Lower lobe of right lung (tissue), 2 donors: Measurements from ENCODE around the gene MRPS6. TPM values are rescaled to one million over a fixed set of nuclear protein-coding genes. Genes with fewer than 3 reads are reported as not detected.

ENCODE experiments used
- ATAC-seq, 2 donors: fragments of 200-7000 bp; cut with Tn5 transposase; one replicate each; pipeline ENCODE4 v1.9.1; 2020 to 2022; ENCODE audit warnings: mild to moderate bottlenecking in 2 of 2, moderate library complexity in 2 of 2
- DNase-seq: peaks from one replicate; pipeline ENCODE4 v3.0.0-alpha.2; 2020
- H3K27ac ChIP-seq: fragments of 200-600 bp; one replicate; pipeline ENCODE4 v1.8.0; 2022
- H3K27me3 ChIP-seq: fragments of 200-600 bp; one replicate; pipeline ENCODE4 v1.8.0; 2022; ENCODE audit warnings: low read depth
- H3K36me3 ChIP-seq: fragments of 200-600 bp; one replicate; pipeline ENCODE4 v1.8.0; 2022; ENCODE audit warnings: mild to moderate bottlenecking
- H3K4me1 ChIP-seq: fragments of 200-600 bp; one replicate; pipeline ENCODE4 v1.8.0; 2022
- H3K4me3 ChIP-seq: fragments of 200-600 bp; one replicate; pipeline ENCODE4 v1.8.0; 2022; ENCODE audit warnings: mild to moderate bottlenecking
- H3K9me3 ChIP-seq: fragments of 200-600 bp; one replicate; pipeline ENCODE4 v1.8.0; 2022
- intact Hi-C: fragments of 100-400 bp; cut with DNase I; formaldehyde crosslinking; loops from one replicate; pipeline ENCODE4 v1.11.0; 2022
- total RNA-seq: library from RNA; stranded (reverse); fragmentation: NEBNext Ultra II Directional; extraction: Animal tissue kit (Norgen Biotek cat#: 25700); gene quantifications from one replicate; pipeline ENCODE4 v1.2.1, GENCODE V29; 2021
- TF ChIP-seq, protein P1 (sequence below): fragments of 200-600 bp; IDR thresholded peaks from one replicate; pipeline ENCODE4 v1.8.0; 2022; ENCODE audit warnings: antibody characterized with exemption, mild to moderate bottlenecking
- donor health status: DM: no; HTN: yes; CAD: no; lungs with severe emphysema.

MRPS6 gene
- total RNA-seq, 1 donor from 2014 or later, result 44.5 TPM

DNA sequence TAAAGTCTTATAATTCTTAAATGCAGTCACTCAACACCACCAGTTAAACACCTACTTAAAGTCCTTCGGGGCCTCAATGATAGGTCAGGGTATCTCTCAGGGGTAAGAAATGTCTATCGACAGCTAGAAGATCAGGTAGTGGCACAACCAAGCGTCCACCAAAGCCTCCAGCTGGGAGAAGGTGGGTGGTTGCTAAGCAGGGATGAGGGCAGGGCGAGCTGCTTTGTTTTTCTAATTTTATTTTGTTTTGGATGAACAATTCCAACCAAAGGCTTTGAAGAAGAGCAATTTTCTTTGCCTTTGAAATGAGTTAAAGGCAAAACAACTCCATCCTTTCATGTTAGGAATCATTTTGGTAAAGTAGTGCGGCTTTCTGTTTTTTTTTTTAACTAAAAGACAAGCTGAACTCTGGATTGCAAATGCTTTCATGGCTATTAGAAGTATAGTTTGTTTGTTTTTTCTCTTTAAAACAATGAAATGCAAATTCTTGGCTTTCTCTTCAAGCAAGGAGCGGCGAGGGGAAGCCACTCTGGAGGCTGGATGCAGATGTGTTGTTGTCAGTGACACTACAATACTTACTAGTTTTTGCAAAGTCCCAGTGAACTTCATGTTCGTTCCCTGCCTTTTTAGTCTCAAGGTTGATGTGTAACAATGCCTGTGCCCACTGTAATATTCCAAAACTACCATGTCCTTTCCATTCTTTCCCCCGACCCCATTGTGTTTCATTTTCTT is 106.0 kb downstream of the MRPS6 start:
- Histone ChIP-seq H3K4me1 (no peaks in the 10 kb centered on the region), H3K9me3 (no peaks in the 10 kb centered on the region), H3K4me3 (no peak overlapping the region), H3K27ac (no peak overlapping the region), H3K36me3 (no peaks in the 10 kb centered on the region), H3K27me3 (no peaks in the 10 kb centered on the region)
- ATAC-seq (no peak), DNase-seq (no peak)
- TF ChIP-seq, protein P1, sequence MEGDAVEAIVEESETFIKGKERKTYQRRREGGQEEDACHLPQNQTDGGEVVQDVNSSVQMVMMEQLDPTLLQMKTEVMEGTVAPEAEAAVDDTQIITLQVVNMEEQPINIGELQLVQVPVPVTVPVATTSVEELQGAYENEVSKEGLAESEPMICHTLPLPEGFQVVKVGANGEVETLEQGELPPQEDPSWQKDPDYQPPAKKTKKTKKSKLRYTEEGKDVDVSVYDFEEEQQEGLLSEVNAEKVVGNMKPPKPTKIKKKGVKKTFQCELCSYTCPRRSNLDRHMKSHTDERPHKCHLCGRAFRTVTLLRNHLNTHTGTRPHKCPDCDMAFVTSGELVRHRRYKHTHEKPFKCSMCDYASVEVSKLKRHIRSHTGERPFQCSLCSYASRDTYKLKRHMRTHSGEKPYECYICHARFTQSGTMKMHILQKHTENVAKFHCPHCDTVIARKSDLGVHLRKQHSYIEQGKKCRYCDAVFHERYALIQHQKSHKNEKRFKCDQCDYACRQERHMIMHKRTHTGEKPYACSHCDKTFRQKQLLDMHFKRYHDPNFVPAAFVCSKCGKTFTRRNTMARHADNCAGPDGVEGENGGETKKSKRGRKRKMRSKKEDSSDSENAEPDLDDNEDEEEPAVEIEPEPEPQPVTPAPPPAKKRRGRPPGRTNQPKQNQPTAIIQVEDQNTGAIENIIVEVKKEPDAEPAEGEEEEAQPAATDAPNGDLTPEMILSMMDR, result no peak
- intact Hi-C loops, result no loop called here

DNA sequence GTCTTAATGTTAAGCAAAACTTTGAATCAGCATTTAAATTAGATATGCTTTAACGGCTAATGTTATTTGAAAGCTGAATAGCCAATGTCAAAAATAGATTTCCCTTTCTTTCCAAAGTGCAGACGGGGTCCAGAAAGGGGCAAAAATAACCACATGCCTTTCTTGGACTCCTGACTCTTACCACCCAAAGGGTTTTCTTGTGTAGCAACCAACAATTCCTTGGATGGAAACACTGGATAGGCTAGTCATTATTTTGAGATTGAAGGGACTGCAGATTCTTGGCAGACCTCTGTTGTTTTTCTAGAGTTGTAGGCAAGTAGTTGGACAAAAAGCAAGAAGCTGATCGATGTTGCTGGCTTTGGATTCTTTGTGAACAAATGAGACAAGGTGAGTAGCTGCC is 107.0 kb downstream of the MRPS6 start:
- H3K27ac ChIP-seq, result no peak overlapping the region

GRCh38 chr21:34180826-34181359 is 107.5 kb downstream of the MRPS6 start:
- no peak for ATAC-seq
- Histone ChIP-seq H3K27ac (no peak overlapping the region), H3K27me3 (no peaks in the 10 kb centered on the region), H3K4me1 (no peaks in the 10 kb centered on the region), H3K9me3 (no peaks in the 10 kb centered on the region), H3K36me3 (no peaks in the 10 kb centered on the region), H3K4me3 (peak overlapping the region; percentile 2)
- no peak for DNase-seq
- intact Hi-C loops, result no loop called here
- TF ChIP-seq, protein P1, result no peak

More for the DNA sequence above, 107.0 kb downstream of the MRPS6 start:
- H3K36me3 ChIP-seq, result no peaks in the 10 kb centered on the region
- DNase-seq, result no peak
- H3K9me3 ChIP-seq, result no peaks in the 10 kb centered on the region
- TF ChIP-seq, protein P1, result no peak
- no peak for ATAC-seq
- H3K4me1 ChIP-seq, result no peaks in the 10 kb centered on the region
- H3K27me3 ChIP-seq, result no peaks in the 10 kb centered on the region
- H3K4me3 ChIP-seq, result peak overlapping the region; percentile 2
- intact Hi-C loops, result no loop called here

- DNase-seq (no peak), ATAC-seq (no peak)
- intact Hi-C loops, result no loop called here
- Histone ChIP-seq H3K4me3 (no peak overlapping the region), H3K27ac (no peak overlapping the region), H3K36me3 (no peaks in the 10 kb centered on the region), H3K27me3 (no peaks in the 10 kb centered on the region), H3K9me3 (no peaks in the 10 kb centered on the region), H3K4me1 (no peaks in the 10 kb centered on the region)
- TF ChIP-seq, protein P1, result no peak
These were observed 108.2 kb downstream of the MRPS6 start for GRCh38 chr21:34181431-34182039.

- TF ChIP-seq, protein P1, result no peak
- no peaks in the 10 kb centered on the region for H3K9me3 ChIP-seq
- no peaks in the 10 kb centered on the region for H3K36me3 ChIP-seq
- no peak overlapping the region for H3K27ac ChIP-seq
- ATAC-seq (no peak), DNase-seq (no peak)
- no peaks in the 10 kb centered on the region for H3K27me3 ChIP-seq
- H3K4me1 ChIP-seq, result no peaks in the 10 kb centered on the region
- intact Hi-C loops, result no loop called here
- H3K4me3 ChIP-seq, result no peak overlapping the region
These were observed 109.1 kb downstream of the MRPS6 start for GRCh38 chr21:34182436-34182835.
